HEK293T (cell line): ENCODE data around the gene SERPIND1.

Experiments
- CTCF ChIA-PET: fragments of 350-600 bp; formaldehyde crosslinking; extraction: SDS; loops from one replicate; lab custom pipeline; 2021; ENCODE audit warnings: antibody characterized with exemption, inconsistent platforms; lab: Yijun Ruan, JAX
- POLR2A ChIA-PET: fragments of 350-600 bp; formaldehyde crosslinking; extraction: SDS; loops from one replicate; lab custom pipeline; 2020; ENCODE audit warnings: antibody characterized with exemption, inconsistent platforms; lab: Yijun Ruan, JAX
- DNase-seq: peaks from one replicate; pipeline ENCODE4 v3.0.0; 2012; ENCODE audit warnings: mixed read lengths; ENCODE audit errors: extremely low spot score
- ARNT ChIP-seq: fragments of 450-650 bp; IDR thresholded peaks from 2 replicates; pipeline ENCODE4 v1.6.1; 2017; ENCODE audit warnings: mild to moderate bottlenecking
- BHLHE40 ChIP-seq: fragments of 450-650 bp; IDR thresholded peaks from 2 replicates; pipeline ENCODE4 v1.6.1; 2016; ENCODE audit warnings: mild to moderate bottlenecking, moderate library complexity, borderline replicate concordance
- CTBP1 ChIP-seq: fragments of 450-650 bp; IDR thresholded peaks from 2 replicates; pipeline ENCODE4 v1.6.1; 2016; ENCODE audit warnings: borderline replicate concordance
- ELF4 ChIP-seq: fragments of 450-650 bp; IDR thresholded peaks from 2 replicates; pipeline ENCODE4 v1.6.1; 2017; ENCODE audit warnings: antibody characterized with exemption
- FOXA1 ChIP-seq: fragments of 450-650 bp; IDR thresholded peaks from 2 replicates; pipeline ENCODE4 v1.6.1; 2016; ENCODE audit warnings: mild to moderate bottlenecking
- FOXK2 ChIP-seq: fragments of 450-650 bp; IDR thresholded peaks from 2 replicates; pipeline ENCODE4 v1.6.1; 2016; ENCODE audit warnings: mild to moderate bottlenecking
- FOXM1 ChIP-seq: fragments of 450-650 bp; IDR thresholded peaks from 2 replicates; pipeline ENCODE4 v1.6.1; 2017; ENCODE audit warnings: mild to moderate bottlenecking, borderline replicate concordance
- HDGF ChIP-seq: fragments of 450-650 bp; IDR thresholded peaks from 2 replicates; pipeline ENCODE4 v1.6.1; 2017; ENCODE audit warnings: antibody characterized with exemption, borderline replicate concordance
- L3MBTL2 ChIP-seq: fragments of 450-650 bp; conservative IDR thresholded peaks from 2 replicates; pipeline ENCODE4 v1.6.1; 2016; ENCODE audit warnings: mild to moderate bottlenecking
- LEF1 ChIP-seq: fragments of 450-650 bp; IDR thresholded peaks from 2 replicates; pipeline ENCODE4 v1.6.1; 2017; ENCODE audit warnings: mild to moderate bottlenecking, borderline replicate concordance
- NFRKB ChIP-seq: fragments of 450-650 bp; IDR thresholded peaks from 2 replicates; pipeline ENCODE4 v1.6.1; 2016; ENCODE audit warnings: mild to moderate bottlenecking, moderate library complexity
- PKNOX1 ChIP-seq: fragments of 450-650 bp; IDR thresholded peaks from 2 replicates; pipeline ENCODE4 v1.6.1; 2016
- SP1 ChIP-seq: fragments of 450-650 bp; IDR thresholded peaks from 2 replicates; pipeline ENCODE4 v1.6.1; 2017
- SUZ12 ChIP-seq: fragments of 450-650 bp; IDR thresholded peaks from 2 replicates; pipeline ENCODE4 v1.6.1; 2016; ENCODE audit warnings: mild to moderate bottlenecking
- TARDBP ChIP-seq: fragments of 450-650 bp; IDR thresholded peaks from 2 replicates; pipeline ENCODE4 v1.6.1; 2016
- ZNF384 ChIP-seq: fragments of 450-650 bp; IDR thresholded peaks from 2 replicates; pipeline ENCODE4 v1.6.1; 2016

Gene SERPIND1

GRCh38 chr22:20748731-20749428 lies 25.0 kb upstream of the SERPIND1 start:
- DNase-seq, result no peak
- ChIA-PET POLR2A (no interaction called here), CTCF (no interaction called here)
- TF ChIP-seq ELF4 (no peak), BHLHE40 (no peak), FOXK2 (no peak), TARDBP (no peak), L3MBTL2 (no peak), ZNF384 (no peak), HDGF (no peak), FOXM1 (no peak), NFRKB (no peak), LEF1 (no peak), PKNOX1 (no peak), SUZ12 (no peak), SP1 (no peak), ARNT (no peak)

GRCh38 chr22:20749453-20749852 lies 24.5 kb upstream of the SERPIND1 start:
- DNase-seq, result no peak
- TF ChIP-seq ARNT (no peak), BHLHE40 (no peak), SP1 (no peak), ZNF384 (no peak), LEF1 (no peak), NFRKB (no peak), TARDBP (no peak), ELF4 (no peak), SUZ12 (no peak), PKNOX1 (no peak), FOXM1 (no peak), FOXK2 (no peak), L3MBTL2 (no peak), CTBP1 (no peak), HDGF (no peak), FOXA1 (no peak)
- CTCF ChIA-PET, result no interaction called here
- POLR2A ChIA-PET, result no interaction called here

GRCh38 chr22:20750461-20751184 lies 23.3 kb upstream of the SERPIND1 start:
- ChIA-PET POLR2A (no interaction called here), CTCF (no interaction called here)
- TF ChIP-seq SP1 (no peak), ARNT (no peak), SUZ12 (no peak), FOXM1 (no peak), LEF1 (no peak), FOXA1 (no peak), ELF4 (no peak), PKNOX1 (no peak), BHLHE40 (no peak), HDGF (no peak), NFRKB (no peak), CTBP1 (no peak), ZNF384 (no peak), FOXK2 (no peak), L3MBTL2 (no peak), TARDBP (no peak)
- no peak for DNase-seq

- no peak for DNase-seq
- CTCF ChIA-PET, result no interaction called here
Observed at GRCh38 chr22:20751185-20751851, 22.6 kb upstream of the SERPIND1 start.

GRCh38 chr22:20752104-20752741 lies 21.7 kb upstream of the SERPIND1 start:
- CTCF ChIA-PET, result interaction anchor here (1.0 kb wide), 1 partner anchor 10 kb away, joined by 3 read pairs; no protein-coding TSS in a partner anchor
- no peak for DNase-seq
- TF ChIP-seq ZNF384 (no peak), NFRKB (no peak), PKNOX1 (no peak), SP1 (no peak), FOXA1 (no peak), BHLHE40 (no peak), L3MBTL2 (no peak), TARDBP (no peak), SUZ12 (no peak), HDGF (no peak), FOXK2 (no peak), ARNT (no peak), ELF4 (no peak), LEF1 (no peak), CTBP1 (no peak), FOXM1 (no peak)
- POLR2A ChIA-PET, result no interaction called here

More at GRCh38 chr22:20751185-20751851, 22.6 kb upstream of the SERPIND1 start:
- TF ChIP-seq ELF4 (no peak), TARDBP (no peak), L3MBTL2 (no peak), SUZ12 (no peak)
- POLR2A ChIA-PET, result no interaction called here
